ENCODE results near the gene ZNF407.

ZNF407 gene

DNA sequence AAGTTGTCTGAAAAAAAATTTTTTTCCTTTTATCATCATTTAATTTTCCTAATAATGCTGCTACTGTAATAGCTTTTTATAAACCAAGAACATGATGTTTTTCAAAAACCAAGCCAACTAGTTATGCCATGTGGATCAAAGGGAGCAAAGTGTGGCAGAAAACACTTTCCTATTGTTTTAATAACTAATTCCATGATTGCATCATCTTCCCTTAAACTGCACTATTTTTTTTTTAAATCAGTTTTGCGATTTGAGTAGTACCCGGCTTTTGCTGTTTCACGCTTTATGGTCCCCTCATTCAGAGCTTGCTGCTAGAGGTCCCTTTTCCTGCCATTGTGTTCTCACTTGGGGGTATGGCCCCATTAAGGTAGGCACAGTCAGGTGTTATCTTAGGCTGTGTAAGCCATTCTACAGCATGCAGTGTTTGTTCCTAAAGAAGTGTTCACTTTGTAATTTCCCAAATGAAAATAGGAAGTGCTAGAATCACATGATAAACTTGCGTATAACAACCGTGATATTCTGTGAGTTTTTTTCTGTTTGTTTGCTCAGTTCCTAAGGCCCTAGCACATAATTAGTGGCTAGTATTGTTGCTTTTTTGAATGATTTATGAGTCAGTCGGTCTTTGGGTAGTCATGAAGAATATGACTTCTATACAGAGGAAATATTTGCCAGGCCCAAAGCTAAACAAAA lies 385.4 kb downstream of the ZNF407 start:
- DNase-seq (ENCODE audit: low read depth, low spot score) = no peak
- H3K27ac ChIP-seq = no peak overlapping the region

- DNase-seq (ENCODE audit: low read depth, low spot score) = no peak
- no peak overlapping the region for H3K27ac ChIP-seq
These were observed 391.5 kb downstream of the ZNF407 start for GRCh38 chr18:74989134-74989533.

DNA sequence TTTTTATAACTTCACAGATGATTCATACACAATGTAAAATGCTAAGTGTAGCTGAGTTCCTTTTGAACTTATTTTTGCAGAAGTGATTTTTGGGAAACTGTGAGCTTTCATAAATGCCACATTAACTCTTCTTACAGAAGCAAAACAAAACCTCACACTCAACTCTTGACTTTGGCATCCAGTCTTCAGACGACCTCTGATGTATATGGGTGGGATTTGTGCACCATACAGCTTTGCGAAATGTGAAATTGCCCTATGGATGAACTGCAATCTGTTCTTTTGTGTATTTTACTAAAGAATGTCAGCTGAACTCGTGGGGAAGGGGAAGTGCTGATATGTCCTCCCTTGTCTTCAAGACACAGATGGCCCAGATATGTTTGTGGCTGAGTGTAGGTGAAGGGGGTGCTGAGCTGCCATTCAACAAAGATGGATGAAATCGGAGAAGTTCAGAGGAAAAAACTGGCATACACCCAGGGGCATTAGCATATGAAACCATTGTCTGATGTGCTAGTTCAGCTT lies 393.0 kb downstream of the ZNF407 start:
- no peak for DNase-seq (ENCODE audit: low read depth, low spot score)
- H3K27ac ChIP-seq = no peak overlapping the region

DNA sequence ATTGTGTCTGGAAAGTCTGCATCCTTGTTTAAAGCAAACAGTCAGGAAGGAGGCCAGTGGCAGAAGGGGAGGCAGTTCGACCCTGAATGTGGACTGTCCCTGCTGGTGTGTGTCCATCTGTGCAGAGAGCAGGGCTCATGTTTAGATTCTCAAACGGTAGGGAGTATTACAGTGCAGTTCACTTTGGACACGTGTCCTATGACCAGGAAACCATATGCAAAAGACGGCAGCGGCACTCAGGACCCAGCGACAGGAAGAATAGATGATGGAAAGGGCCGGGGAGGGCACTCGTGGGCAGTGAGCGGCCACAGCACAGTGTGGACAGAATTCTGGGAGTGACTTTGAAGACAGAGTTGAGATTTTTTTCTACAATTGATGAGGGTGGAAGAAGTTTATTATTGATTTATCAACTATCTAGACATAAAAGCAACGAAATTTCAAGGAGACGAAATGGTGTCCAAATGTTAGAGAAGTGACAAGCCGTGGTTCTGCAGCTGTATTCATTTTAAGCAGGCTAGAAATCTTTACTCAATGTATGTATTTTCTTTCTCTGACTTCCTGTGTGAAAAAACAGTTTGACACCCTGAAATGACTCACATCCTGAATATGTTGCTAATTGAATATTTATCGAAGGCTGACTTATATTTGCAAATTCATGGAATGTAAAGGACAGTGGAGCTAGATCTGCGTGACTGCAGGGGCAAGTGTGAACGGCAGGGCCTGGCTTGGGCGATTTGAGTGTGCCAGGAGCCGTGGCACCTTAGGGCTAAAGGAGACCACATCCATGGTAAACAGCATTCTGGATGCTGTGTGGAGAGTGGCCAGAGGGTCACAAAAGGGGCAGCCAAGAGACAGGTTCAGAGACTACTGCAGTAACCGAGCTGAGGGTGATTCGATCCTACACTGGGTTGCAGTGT lies 397.1 kb downstream of the ZNF407 start:
- no peak for DNase-seq (ENCODE audit: low read depth, low spot score)
- peak overlapping the region; percentile 22 for H3K27ac ChIP-seq

DNA sequence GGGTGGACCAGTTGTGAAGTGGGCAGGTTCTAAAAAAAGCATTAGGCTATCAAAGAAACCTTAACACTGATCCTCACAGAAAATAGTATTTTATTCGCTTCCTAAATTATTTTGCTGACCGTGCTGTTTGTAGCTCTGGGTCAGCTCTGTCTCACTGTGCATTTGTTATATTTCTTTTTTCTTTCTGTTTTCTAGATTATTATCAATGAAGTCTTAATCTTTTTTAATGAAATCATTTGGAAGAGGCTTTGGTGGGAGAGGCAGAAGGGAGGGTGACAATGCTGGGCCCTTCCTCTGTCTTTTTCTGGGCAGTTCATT lies 397.7 kb downstream of the ZNF407 start:
- peak overlapping the region; percentile 22 for H3K27ac ChIP-seq
- DNase-seq (ENCODE audit: low read depth, low spot score) = no peak

- no peak for DNase-seq (ENCODE audit: low read depth, low spot score)
- H3K27ac ChIP-seq = peak overlapping the region; percentile 22
These were observed 398.4 kb downstream of the ZNF407 start for GRCh38 chr18:74996055-74996454.

GRCh38 chr18:74996996-74997395 lies 399.3 kb downstream of the ZNF407 start:
- no peak for DNase-seq (ENCODE audit: low read depth, low spot score)

GRCh38 chr18:75000920-75001319 lies 403.2 kb downstream of the ZNF407 start:
- DNase-seq (ENCODE audit: low read depth, low spot score) = no peak
- no peak overlapping the region for H3K27ac ChIP-seq

More at GRCh38 chr18:74996996-74997395, 399.3 kb downstream of the ZNF407 start:
- no peak overlapping the region for H3K27ac ChIP-seq

DNA sequence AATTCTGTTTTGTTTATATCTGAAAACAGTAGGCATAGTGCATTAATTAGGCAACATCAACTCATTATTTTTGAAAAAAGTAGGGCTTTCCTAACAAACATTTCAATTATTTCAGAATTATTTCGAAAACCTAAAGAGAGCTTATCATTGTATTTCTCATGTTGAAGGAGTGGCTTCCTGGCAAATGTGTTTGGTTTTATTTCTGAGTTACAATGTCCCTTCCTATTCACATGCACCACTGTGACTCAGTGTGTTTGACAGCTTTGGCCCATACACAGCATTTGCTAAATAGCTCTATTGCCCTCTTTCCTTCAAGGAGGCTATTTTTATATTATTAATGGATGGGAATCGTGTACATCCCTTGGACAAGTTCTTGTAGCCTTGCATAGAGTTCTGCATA lies 405.4 kb downstream of the ZNF407 start:
- DNase-seq (ENCODE audit: low read depth, low spot score) = no peak
- H3K27ac ChIP-seq = no peak overlapping the region

GRCh38 chr18:75003764-75004690 lies 406.4 kb downstream of the ZNF407 start:
- no peak for DNase-seq (ENCODE audit: low read depth, low spot score)

DNA sequence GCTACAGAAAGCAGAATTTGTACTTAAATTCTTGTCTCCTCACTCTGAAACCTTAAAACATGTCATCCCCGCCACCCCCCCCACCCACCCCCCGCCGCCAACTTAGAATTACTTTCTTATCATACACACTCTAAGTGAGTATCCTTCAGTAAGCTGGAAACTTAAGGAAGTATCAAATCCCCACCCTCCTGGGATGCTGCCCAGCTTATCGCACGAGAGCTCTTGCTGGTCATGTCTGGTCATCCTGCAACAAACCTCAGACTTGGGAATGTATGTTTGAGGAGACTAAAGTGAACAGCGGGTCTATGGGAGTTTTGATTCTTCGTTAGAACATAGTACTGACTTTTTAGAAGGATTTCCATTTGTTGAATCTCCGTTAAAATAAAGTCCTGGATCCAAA lies 408.0 kb downstream of the ZNF407 start:
- no peak overlapping the region for H3K27ac ChIP-seq
- DNase-seq (ENCODE audit: low read depth, low spot score) = no peak

More at GRCh38 chr18:75003764-75004690, 406.4 kb downstream of the ZNF407 start:
- no peak overlapping the region for H3K27ac ChIP-seq

- no peak for DNase-seq (ENCODE audit: low read depth, low spot score)
- no peak overlapping the region for H3K27ac ChIP-seq
These were observed 410.5 kb downstream of the ZNF407 start for GRCh38 chr18:75008186-75008585.

DNA sequence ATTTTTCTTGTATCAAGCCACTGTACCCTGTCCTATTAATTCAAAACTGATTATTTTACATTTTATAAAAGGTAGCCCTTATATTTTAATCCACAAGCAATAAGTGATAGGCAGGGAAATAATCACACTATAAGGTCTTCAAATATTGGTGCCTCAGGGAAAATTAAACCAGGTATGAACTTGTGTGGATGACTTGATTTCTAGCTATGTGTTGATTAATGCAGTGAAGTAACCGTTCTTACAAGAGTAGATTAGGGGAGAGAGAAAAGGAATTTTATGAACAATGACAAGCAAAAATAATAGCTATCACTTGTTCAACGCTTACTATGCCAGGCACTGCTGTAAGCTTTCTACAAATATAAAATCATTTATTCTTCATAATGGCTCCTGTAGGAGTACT lies 411.6 kb downstream of the ZNF407 start:
- DNase-seq (ENCODE audit: low read depth, low spot score) = no peak
- H3K27ac ChIP-seq = no peak overlapping the region

- DNase-seq (ENCODE audit: low read depth, low spot score) = no peak
- no peak overlapping the region for H3K27ac ChIP-seq
These were observed 412.2 kb downstream of the ZNF407 start for GRCh38 chr18:75009878-75010277.

GRCh38 chr18:75010278-75010677 lies 412.6 kb downstream of the ZNF407 start:
- no peak for DNase-seq (ENCODE audit: low read depth, low spot score)

DNA sequence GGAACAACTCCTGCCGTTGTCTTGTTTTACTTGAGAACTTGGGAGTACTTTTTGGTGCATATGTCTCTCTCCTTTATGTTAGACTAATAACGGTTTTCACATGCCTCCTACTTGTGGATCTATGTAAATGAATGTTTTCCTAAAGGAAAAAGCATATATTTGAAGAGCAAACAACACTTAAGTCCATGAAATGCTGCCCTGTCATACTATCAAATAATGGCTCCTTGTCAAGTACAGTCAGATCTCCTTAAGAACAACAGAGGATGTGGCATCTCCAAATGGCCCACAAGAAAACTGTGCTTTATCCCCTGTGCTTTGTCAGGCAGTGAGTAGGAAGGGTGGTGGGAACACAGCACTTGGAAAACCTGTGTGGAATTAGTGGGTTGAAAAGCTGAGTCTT lies 413.0 kb downstream of the ZNF407 start:
- DNase-seq (ENCODE audit: low read depth, low spot score) = no peak

More at GRCh38 chr18:75010278-75010677, 412.6 kb downstream of the ZNF407 start:
- H3K27ac ChIP-seq = no peak overlapping the region

GRCh38 chr18:75016025-75016717 lies 418.5 kb downstream of the ZNF407 start:
- H3K27ac ChIP-seq = no peak overlapping the region
- no peak for DNase-seq (ENCODE audit: low read depth, low spot score)

More for the DNA sequence above, 413.0 kb downstream of the ZNF407 start:
- H3K27ac ChIP-seq = no peak overlapping the region

DNA sequence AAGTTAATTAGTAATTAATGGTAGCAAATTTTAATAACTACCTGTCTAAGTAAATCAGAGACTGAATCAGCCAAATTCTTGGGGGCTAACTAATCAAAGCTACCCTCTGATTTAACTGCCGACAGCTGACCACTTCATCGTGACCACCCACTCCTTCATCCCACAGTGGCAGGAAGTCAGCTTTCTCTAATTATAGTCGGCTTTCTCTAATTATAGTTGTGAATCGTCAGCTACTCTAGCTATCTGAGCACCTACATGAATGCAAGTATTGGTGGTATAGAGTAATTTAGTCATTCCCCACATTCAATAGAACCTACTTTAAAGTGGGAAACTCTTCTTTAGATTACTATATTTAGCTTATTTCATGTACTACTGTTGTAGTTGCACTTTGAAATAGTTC lies 425.8 kb downstream of the ZNF407 start:
- H3K27ac ChIP-seq = no peak overlapping the region
- no peak for DNase-seq (ENCODE audit: low read depth, low spot score)

DNA sequence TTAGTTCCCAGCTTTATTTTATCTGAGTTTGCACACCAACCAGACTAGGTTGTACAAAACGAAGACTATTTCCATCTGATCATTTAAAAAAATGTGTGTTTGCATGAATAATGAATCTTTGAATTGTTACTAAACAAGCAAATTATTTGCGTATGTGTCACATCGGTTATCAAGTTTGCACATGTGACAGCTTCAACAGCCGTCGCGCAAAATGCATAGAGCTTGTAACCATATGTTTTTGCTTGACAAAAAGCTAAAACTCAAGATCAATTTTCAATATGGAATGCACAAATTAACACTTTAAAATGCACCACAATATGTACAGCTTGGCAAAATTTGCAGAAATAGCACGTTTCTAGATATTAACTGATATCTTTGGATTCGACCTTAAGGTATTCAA lies 427.2 kb downstream of the ZNF407 start:
- no peak for DNase-seq (ENCODE audit: low read depth, low spot score)

DNA sequence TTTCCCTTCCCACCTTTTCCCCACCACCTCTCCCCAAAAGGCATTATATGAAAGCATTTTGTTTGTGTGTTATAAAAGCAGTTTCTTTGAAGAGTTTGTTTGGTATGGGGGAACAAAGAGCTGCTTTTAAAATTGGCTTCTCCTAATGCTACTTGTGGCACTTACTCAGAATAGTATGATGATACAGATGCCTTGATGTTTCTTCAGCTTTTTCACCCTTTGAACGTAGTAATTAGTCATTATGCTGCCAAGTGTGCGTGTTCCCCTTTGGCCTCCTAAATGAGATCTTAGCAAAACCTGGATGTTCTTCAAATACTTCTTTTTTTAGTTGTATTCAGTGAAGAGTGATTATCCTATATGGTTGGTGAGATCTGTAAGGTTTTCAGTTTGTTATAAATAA lies 427.9 kb downstream of the ZNF407 start:
- no peak for DNase-seq (ENCODE audit: low read depth, low spot score)
- H3K27ac ChIP-seq = no peak overlapping the region

More for the DNA sequence above, 427.2 kb downstream of the ZNF407 start:
- H3K27ac ChIP-seq = no peak overlapping the region
